Neural cell (in vitro differentiated cells): ENCODE measurements around the gene CACNA2D1. TPM values are rescaled to one million over a fixed set of nuclear protein-coding genes. Genes with fewer than 3 reads are reported as not detected.

ENCODE experiments used
- H2AFZ ChIP-seq: fragments of 200-600, 300-800 bp; sonication (generic), shearing (Covaris generic); 2 replicates; pipeline ENCODE4 v1.6.0; 2014; ENCODE audit warnings: low read depth, mild to moderate bottlenecking, antibody characterized with exemption, low read length, moderate library complexity
- H3F3A ChIP-seq: fragments of 200-600 bp; shearing (Covaris generic); 2 replicates; pipeline ENCODE4 v1.6.1; 2016; ENCODE audit warnings: mild to moderate bottlenecking, moderate library complexity, mixed read lengths, antibody characterized with exemption, low read length; ENCODE audit not compliant: insufficient read depth, poor library complexity, severe bottlenecking
- H3K27ac ChIP-seq: fragments of 200-600, 300-800 bp; sonication (generic), shearing (Covaris generic); 2 replicates; pipeline ENCODE4 v1.5.1; 2014; ENCODE audit warnings: mild to moderate bottlenecking, low read length, moderate library complexity
- H3K27me3 ChIP-seq: fragments of 300-800, 200-600 bp; sonication (generic), shearing (Covaris generic); 2 replicates; pipeline ENCODE4 v1.6.0; 2014; ENCODE audit warnings: mild to moderate bottlenecking, low read depth, low read length, moderate library complexity; ENCODE audit not compliant: insufficient read depth
- H3K36me3 ChIP-seq: fragments of 300-800, 200-600 bp; sonication (generic), shearing (Covaris generic); 2 replicates; pipeline ENCODE4 v1.5.1; 2014; ENCODE audit warnings: mild to moderate bottlenecking, antibody characterized with exemption, low read length, moderate library complexity; ENCODE audit not compliant: insufficient read depth
- H3K4me2 ChIP-seq: fragments of 300-800, 200-600 bp; sonication (generic), shearing (Covaris generic); 2 replicates; pipeline ENCODE4 v1.6.0; 2014; ENCODE audit warnings: mild to moderate bottlenecking, low read length
- H3K4me3 ChIP-seq: fragments of 300-800, 200-600 bp; sonication (generic), shearing (Covaris generic); 2 replicates; pipeline ENCODE4 v1.5.1; 2014; ENCODE audit warnings: mild to moderate bottlenecking, low read length, moderate library complexity
- H3K79me2 ChIP-seq: fragments of 200-600 bp; shearing (Covaris generic); replicated peaks from 2 replicates; pipeline ENCODE4 v1.6.0; 2014; ENCODE audit warnings: mild to moderate bottlenecking, low read length, moderate library complexity; ENCODE audit not compliant: insufficient read depth
- H3K9ac ChIP-seq: fragments of 300-800, 200-600 bp; sonication (generic), shearing (Covaris generic); 2 replicates; pipeline ENCODE4 v1.6.1; 2016; ENCODE audit warnings: mild to moderate bottlenecking, low read length, mixed read lengths
- H3K9me2 ChIP-seq: fragments of 200-600 bp; shearing (Covaris generic); 2 replicates; pipeline ENCODE4 v1.6.1; 2016; ENCODE audit warnings: mild to moderate bottlenecking, low read length, mixed read lengths; ENCODE audit not compliant: insufficient read depth
- H3K9me3 ChIP-seq: fragments of 200-600, 300-800 bp; sonication (generic), shearing (Covaris generic); 2 replicates; pipeline ENCODE4 v1.6.1; 2016; ENCODE audit warnings: mild to moderate bottlenecking, mixed run types, low read length, moderate library complexity, mixed read lengths
- H4K20me1 ChIP-seq: fragments of 200-600 bp; shearing (Covaris generic); 2 replicates; pipeline ENCODE4 v1.6.1; 2016; ENCODE audit warnings: mild to moderate bottlenecking, mixed run types; ENCODE audit not compliant: insufficient read depth
- CTCF ChIP-seq: fragments of 450-650 bp; IDR thresholded peaks from 2 replicates; pipeline ENCODE4 v1.5.1; 2014; ENCODE audit warnings: antibody characterized with exemption, mild to moderate bottlenecking, moderate library complexity; ENCODE audit not compliant: poor library complexity, severe bottlenecking
- EP300 ChIP-seq: fragments of 450-650 bp; conservative IDR thresholded peaks from 2 replicates; pipeline ENCODE4 v1.6.1; 2014; ENCODE audit warnings: antibody characterized with exemption, mild to moderate bottlenecking, moderate library complexity; ENCODE audit not compliant: poor library complexity, severe bottlenecking
- EZH2 ChIP-seq: fragments of 200-600, 300-800 bp; shearing (Covaris generic), sonication (generic); IDR thresholded peaks from 2 replicates; pipeline ENCODE4 v1.6.1; 2014; ENCODE audit warnings: antibody characterized with exemption, low read length, borderline replicate concordance, mild to moderate bottlenecking; ENCODE audit not compliant: insufficient read depth, poor library complexity, severe bottlenecking
- MXI1 ChIP-seq: fragments of 450-650 bp; conservative IDR thresholded peaks from 2 replicates; pipeline ENCODE4 v1.6.1; 2014; ENCODE audit warnings: antibody characterized with exemption, mild to moderate bottlenecking; ENCODE audit not compliant: poor library complexity, severe bottlenecking
- POLR2AphosphoS5 ChIP-seq: IDR thresholded peaks from 2 replicates; pipeline ENCODE4 v1.6.1; 2012
- RAD21 ChIP-seq: fragments of 450-650 bp; conservative IDR thresholded peaks from 2 replicates; pipeline ENCODE4 v1.6.1; 2014; ENCODE audit warnings: antibody characterized with exemption, mild to moderate bottlenecking, moderate library complexity
- REST ChIP-seq: IDR thresholded peaks from 2 replicates; pipeline ENCODE4 v1.6.1; 2012; ENCODE audit warnings: borderline replicate concordance
- SMC3 ChIP-seq: fragments of 450-650 bp; conservative IDR thresholded peaks from 2 replicates; pipeline ENCODE4 v1.6.1; 2014; ENCODE audit warnings: antibody characterized with exemption, mild to moderate bottlenecking, moderate library complexity; ENCODE audit not compliant: poor library complexity
- TAF1 ChIP-seq: IDR thresholded peaks from 2 replicates; pipeline ENCODE4 v1.6.1; 2012; ENCODE audit warnings: low read depth
- polyA plus RNA-seq: library from polyadenylated mRNA; depleted of rRNA; stranded (reverse); fragments of >200 nt; gene quantifications from 2 replicates; pipeline ENCODE4 v1.2.3, GENCODE V29; 2014

CACNA2D1 gene
- polyA plus RNA-seq, 1 donor from 2014 or later: 7.0 TPM

- no peaks in the 10 kb centered on the region for H3F3A ChIP-seq
- H3K4me2 ChIP-seq: no peak overlapping the region
- H3K9me2 ChIP-seq: no peaks in the 10 kb centered on the region
- no peaks in the 10 kb centered on the region for H3K27me3 ChIP-seq
- no peak overlapping the region for H2AFZ ChIP-seq
- H4K20me1 ChIP-seq: no peaks in the 10 kb centered on the region
- TF ChIP-seq SMC3: no peak
- no peak for TF ChIP-seq EP300
- no peak for TF ChIP-seq MXI1
- no peak for TF ChIP-seq TAF1
- no peak for TF ChIP-seq REST
- no peak for TF ChIP-seq RAD21
- no peak for TF ChIP-seq CTCF
- no peak for TF ChIP-seq EZH2
- no peak for TF ChIP-seq POLR2AphosphoS5
- no peaks in the 10 kb centered on the region for H3K9me3 ChIP-seq
- H3K79me2 ChIP-seq: no peaks in the 10 kb centered on the region
- H3K9ac ChIP-seq: no peak overlapping the region
- no peak overlapping the region for H3K27ac ChIP-seq
- no peaks in the 10 kb centered on the region for H3K36me3 ChIP-seq
- no peak overlapping the region for H3K4me3 ChIP-seq
These were observed 259.9 kb downstream of the CACNA2D1 start for GRCh38 chr7:82183634-82184033.

- H3K9me3 ChIP-seq: no peaks in the 10 kb centered on the region
- H2AFZ ChIP-seq: no peak overlapping the region
- no peak for TF ChIP-seq REST
- no peak for TF ChIP-seq EZH2
- TF ChIP-seq EP300: no peak
- no peak for TF ChIP-seq POLR2AphosphoS5
- no peak for TF ChIP-seq MXI1
- TF ChIP-seq RAD21: no peak
- TF ChIP-seq TAF1: no peak
- TF ChIP-seq CTCF: no peak
- no peak for TF ChIP-seq SMC3
- H3K4me3 ChIP-seq: no peak overlapping the region
- no peak overlapping the region for H3K27ac ChIP-seq
- H3K27me3 ChIP-seq: no peaks in the 10 kb centered on the region
- H3K9ac ChIP-seq: no peak overlapping the region
- no peaks in the 10 kb centered on the region for H3K9me2 ChIP-seq
- no peaks in the 10 kb centered on the region for H3K36me3 ChIP-seq
- no peak overlapping the region for H3K4me2 ChIP-seq
- no peaks in the 10 kb centered on the region for H3F3A ChIP-seq
- H4K20me1 ChIP-seq: no peaks in the 10 kb centered on the region
- no peaks in the 10 kb centered on the region for H3K79me2 ChIP-seq
These were observed 264.3 kb downstream of the CACNA2D1 start for GRCh38 chr7:82179311-82179710.
